ENCODE measurements around the gene OR9Q1.

The OR9Q1 gene

GRCh38 chr11:58164389-58164788, 140.7 kb downstream of the OR9Q1 start:
- Mint-ChIP-seq H3K4me3 (no peak overlapping the region), H3K9me3 (no peaks in the 10 kb centered on the region), H3K27ac (no peak overlapping the region), H3K4me1 (no peaks in the 10 kb centered on the region), H3K36me3 (ENCODE audit: low read depth) (no peaks in the 10 kb centered on the region), H3K27me3 (ENCODE audit: low read depth) (no peaks in the 10 kb centered on the region)
- TF ChIP-seq CTCF (IDR thresholded peaks at IDR 0.05; ENCODE audit: unreplicated experiment in 3 of 3), result no peak

GRCh38 chr11:58164990-58165389, 141.3 kb downstream of the OR9Q1 start:
- no peak for TF ChIP-seq CTCF (IDR thresholded peaks at IDR 0.05; ENCODE audit: unreplicated experiment in 3 of 3)
- Mint-ChIP-seq H3K4me3 (no peak overlapping the region), H3K36me3 (ENCODE audit: low read depth) (no peaks in the 10 kb centered on the region), H3K4me1 (no peaks in the 10 kb centered on the region), H3K27ac (no peak overlapping the region), H3K9me3 (no peaks in the 10 kb centered on the region), H3K27me3 (ENCODE audit: low read depth) (no peaks in the 10 kb centered on the region)

DNA sequence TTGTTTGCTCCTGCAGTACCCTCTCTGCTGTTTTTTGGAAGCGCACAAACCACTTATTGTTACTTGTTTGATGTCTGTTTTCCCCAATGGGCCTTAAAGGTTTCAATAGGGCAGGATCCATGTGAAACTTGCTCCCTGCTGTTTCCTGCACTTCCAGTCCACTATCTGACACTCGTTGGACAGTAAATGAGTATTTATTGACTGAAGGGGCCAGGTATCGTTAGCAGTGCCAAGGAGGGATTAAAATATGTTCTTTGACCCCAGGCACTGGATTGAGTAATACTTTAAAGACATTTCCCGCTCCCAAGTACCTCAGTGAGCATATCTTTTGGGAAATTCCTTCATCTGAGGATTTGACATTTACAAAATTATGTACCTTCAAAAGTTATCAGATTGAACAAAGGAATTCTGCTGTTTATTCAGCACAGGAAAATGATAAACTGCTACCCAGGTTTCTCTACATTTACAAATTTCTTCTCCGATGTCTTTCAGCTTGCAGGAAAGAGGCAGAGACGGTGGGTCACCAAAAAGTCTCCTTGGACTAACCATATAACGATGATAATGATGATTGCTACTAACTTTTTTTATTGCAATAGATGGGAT, 141.9 kb downstream of the OR9Q1 start:
- Mint-ChIP-seq H3K27me3 (ENCODE audit: low read depth) (no peaks in the 10 kb centered on the region), H3K9me3 (no peaks in the 10 kb centered on the region)
- no peak for TF ChIP-seq CTCF (IDR thresholded peaks at IDR 0.05; ENCODE audit: unreplicated experiment in 3 of 3)

DNA sequence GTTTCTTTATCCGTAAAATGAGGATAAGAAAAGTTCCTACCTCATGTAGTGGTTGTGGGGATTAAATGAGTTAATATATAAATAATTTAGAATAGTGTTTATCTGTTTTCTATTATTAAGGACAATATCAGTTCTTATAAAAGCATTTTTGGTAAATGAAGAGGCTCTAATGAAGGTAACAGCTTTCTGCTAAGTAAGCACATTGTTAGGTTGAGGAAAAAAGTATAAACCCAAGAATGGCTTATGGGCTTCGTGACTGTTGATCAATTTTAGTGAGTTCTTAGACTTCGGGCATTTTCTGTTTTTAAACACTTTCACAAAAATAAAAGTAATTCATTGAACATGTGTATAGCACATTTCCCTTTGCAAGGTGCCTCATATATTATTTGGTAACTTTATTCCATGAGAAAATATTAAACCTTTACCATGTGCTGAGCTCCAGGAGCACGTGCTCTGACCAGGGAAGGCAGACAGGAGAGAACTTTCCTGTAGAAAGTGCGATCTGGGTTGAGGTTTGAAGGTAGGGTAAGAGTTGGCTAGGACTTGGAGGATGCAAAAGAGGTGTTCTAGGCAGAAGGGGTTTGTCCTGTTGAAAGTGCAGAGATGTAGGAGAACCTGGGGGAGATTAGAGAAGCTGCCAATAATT, 153.9 kb downstream of the OR9Q1 start:
- H3K36me3 Mint-ChIP-seq (ENCODE audit: low read depth), result no peaks in the 10 kb centered on the region
- TF ChIP-seq CTCF (IDR thresholded peaks at IDR 0.05; ENCODE audit: unreplicated experiment in 3 of 3), result no peak
- no peaks in the 10 kb centered on the region for H3K9me3 Mint-ChIP-seq
- H3K4me1 Mint-ChIP-seq, result no peaks in the 10 kb centered on the region
- H3K27me3 Mint-ChIP-seq (ENCODE audit: low read depth), result no peaks in the 10 kb centered on the region
- no peak overlapping the region for H3K27ac Mint-ChIP-seq
- no peak overlapping the region for H3K4me3 Mint-ChIP-seq

More for the DNA sequence above, 141.9 kb downstream of the OR9Q1 start:
- H3K4me3 Mint-ChIP-seq, result no peak overlapping the region
- H3K27ac Mint-ChIP-seq, result no peak overlapping the region
- no peaks in the 10 kb centered on the region for H3K4me1 Mint-ChIP-seq
- no peaks in the 10 kb centered on the region for H3K36me3 Mint-ChIP-seq (ENCODE audit: low read depth)

DNA sequence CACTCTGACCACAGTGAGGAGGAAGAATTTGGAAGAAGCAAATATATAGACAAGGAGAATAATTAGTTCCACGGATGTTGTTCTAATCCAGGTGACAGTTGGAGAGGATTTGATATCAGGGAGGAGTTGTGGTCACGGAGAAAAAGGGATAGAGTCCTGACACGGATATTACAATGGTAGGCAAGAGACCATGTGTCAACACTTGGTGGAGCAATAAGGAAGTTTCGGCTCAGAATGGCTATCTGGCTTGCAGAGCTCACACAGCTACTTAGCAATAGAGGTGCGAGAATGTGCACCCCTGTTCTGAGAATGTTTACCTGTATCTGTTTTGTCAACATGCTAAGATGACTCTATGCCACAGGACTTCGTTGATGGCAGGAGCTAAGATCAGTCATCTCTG, 154.8 kb downstream of the OR9Q1 start:
- no peak for TF ChIP-seq CTCF (IDR thresholded peaks at IDR 0.05; ENCODE audit: unreplicated experiment in 3 of 3)
- H3K27me3 Mint-ChIP-seq (ENCODE audit: low read depth), result no peaks in the 10 kb centered on the region
- no peak overlapping the region for H3K27ac Mint-ChIP-seq

GRCh38 chr11:58179648-58180047, 156.0 kb downstream of the OR9Q1 start:
- Mint-ChIP-seq H3K4me3 (no peak overlapping the region), H3K27me3 (ENCODE audit: low read depth) (no peaks in the 10 kb centered on the region), H3K36me3 (ENCODE audit: low read depth) (no peaks in the 10 kb centered on the region), H3K4me1 (no peaks in the 10 kb centered on the region), H3K27ac (no peak overlapping the region), H3K9me3 (no peaks in the 10 kb centered on the region)
- no peak for TF ChIP-seq CTCF (IDR thresholded peaks at IDR 0.05; ENCODE audit: unreplicated experiment in 3 of 3)

More for the DNA sequence above, 154.8 kb downstream of the OR9Q1 start:
- no peaks in the 10 kb centered on the region for H3K4me1 Mint-ChIP-seq
- no peaks in the 10 kb centered on the region for H3K9me3 Mint-ChIP-seq
- no peak overlapping the region for H3K4me3 Mint-ChIP-seq
- H3K36me3 Mint-ChIP-seq (ENCODE audit: low read depth), result no peaks in the 10 kb centered on the region
